HepG2 (cell line): ENCODE measurements around the gene ZNF446. TPM values are rescaled to one million over a fixed set of nuclear protein-coding genes. Genes with fewer than 3 reads are reported as not detected.

Experiments used
- ATAC-seq: fragments of 200-7000 bp; cut with Tn5 transposase; 3 replicates; pipeline ENCODE4 v1.9.1; 2020; ENCODE audit warnings: mild to moderate bottlenecking, moderate library complexity
- BruUV-seq: library from RNA; stranded (reverse); fragments of 400-500 nt; replicated peaks from 2 replicates; lab custom pipeline; 2021; lab: Mats Ljungman, UMichigan
- CTCF ChIA-PET: fragments of 300-600 bp; formaldehyde crosslinking; extraction: SDS; loops from one replicate; lab custom pipeline; 2021; ENCODE audit warnings: low total read pairs, inconsistent platforms, low intra/inter-chr PET ratio; lab: Yijun Ruan, JAX
- POLR2A ChIA-PET: fragments of 350-600 bp; sonication (Branson Sonifier 250); formaldehyde crosslinking; loops from one replicate; lab custom pipeline; 2020; ENCODE audit warnings: antibody characterized with exemption, inconsistent platforms; lab: Yijun Ruan, JAX
- DNase-seq: peaks from one replicate; pipeline ENCODE4 v3.0.0-alpha.2; 2015; ENCODE audit warnings: low spot score
- FAIRE-seq: peaks from 3 replicates; lab custom pipeline; 2011; peaks lifted over from hg19 to GRCh38; lab: Jason Lieb, UNC
- H2AFZ ChIP-seq: one replicate; pipeline ENCODE4 v1.6.1; 2011; ENCODE audit warnings: low read length, inconsistent platforms
- H3K27ac ChIP-seq: fragments of 300-600 bp; 3 replicates; pipeline ENCODE4 v1.8.0; 2011; ENCODE audit warnings: mixed run types, mild to moderate bottlenecking, mixed read lengths, low read length, inconsistent platforms; ENCODE audit not compliant: insufficient read depth; ENCODE audit errors: extremely low read length
- H3K27me3 ChIP-seq, 2 experiments: fragments of 200-600 bp in 1 of 2; 2 replicates in 1 of 2; 3 replicates in 1 of 2; pipeline versions ENCODE4 v1.6.0 to v1.8.0; 2011; ENCODE audit warnings: low read length in 2 of 2, mild to moderate bottlenecking in 2 of 2, moderate library complexity in 2 of 2, inconsistent platforms in 1 of 2; ENCODE audit not compliant: insufficient read depth in 2 of 2, control insufficient read depth in 1 of 2
- H3K36me3 ChIP-seq, 2 experiments: fragments of 200-600 bp in 1 of 2; replicated peaks in 1 of 2; 2 replicates in 1 of 2; 3 replicates in 1 of 2; pipeline versions ENCODE4 v1.5.1 to v1.8.0; 2011; ENCODE audit warnings: low read length in 2 of 2, inconsistent platforms in 1 of 2; ENCODE audit not compliant: insufficient read depth in 2 of 2, control insufficient read depth in 1 of 2
- H3K4me1 ChIP-seq: 2 replicates; pipeline ENCODE4 v1.5.1; 2012; ENCODE audit warnings: low read length, inconsistent platforms; ENCODE audit not compliant: insufficient read depth
- H3K4me2 ChIP-seq: 2 replicates; pipeline ENCODE4 v1.6.0; 2011; ENCODE audit warnings: low read depth, low read length, inconsistent platforms
- H3K4me3 ChIP-seq, 3 experiments: fragments of 200-600 bp in 1 of 3; sonication (generic), shearing (Covaris generic) in 1 of 3; replicated peaks in 1 of 3; 2 replicates each; pipeline ENCODE4 v1.5.1; 2011 to 2016; ENCODE audit warnings: low read length in 3 of 3, inconsistent platforms in 2 of 3, low read depth in 2 of 3, mild to moderate bottlenecking in 2 of 3, control low read depth in 1 of 3, mixed read lengths in 1 of 3; ENCODE audit not compliant: insufficient read depth in 1 of 3
- H3K79me2 ChIP-seq: one replicate; pipeline ENCODE4 v1.6.1; 2011; ENCODE audit warnings: low read length, inconsistent platforms; ENCODE audit not compliant: insufficient read depth
- H3K9ac ChIP-seq: 2 replicates; pipeline ENCODE4 v1.6.0; 2011; ENCODE audit warnings: mild to moderate bottlenecking, low read depth, low read length, inconsistent platforms; ENCODE audit not compliant: insufficient read depth
- H3K9me3 ChIP-seq: 2 replicates; pipeline ENCODE4 v1.5.1; 2012; ENCODE audit warnings: mild to moderate bottlenecking, low read length
- H4K20me1 ChIP-seq: 2 replicates; pipeline ENCODE4 v1.6.0; 2011; ENCODE audit warnings: inconsistent platforms, mild to moderate bottlenecking, low read length, moderate library complexity; ENCODE audit not compliant: insufficient read depth
- AHR ChIP-seq: IDR thresholded peaks from 2 replicates; pipeline ENCODE4 v1.6.1; 2018; ENCODE audit warnings: missing genetic modification reagents, missing compliant biosample characterization
- KAT7 ChIP-seq: IDR thresholded peaks from 2 replicates; pipeline ENCODE4 v1.6.1; 2018; ENCODE audit warnings: borderline replicate concordance, missing compliant biosample characterization
- KLF11 ChIP-seq: IDR thresholded peaks from 2 replicates; pipeline ENCODE4 v1.6.1; 2016; ENCODE audit warnings: missing compliant biosample characterization
- NFRKB ChIP-seq: fragments of 450-650 bp; IDR thresholded peaks from 2 replicates; pipeline ENCODE4 v1.6.1; 2017
- SIN3B ChIP-seq: fragments of 150-350 bp; IDR thresholded peaks from 2 replicates; pipeline ENCODE4 v1.6.1; 2014; ENCODE audit warnings: low read length
- TARDBP ChIP-seq: sonication (generic); formaldehyde crosslinking; IDR thresholded peaks from 2 replicates; pipeline ENCODE4 v1.8.0; 2022; ENCODE audit warnings: mild to moderate bottlenecking, missing genetic modification reagents
- ZBTB3 ChIP-seq: sonication (generic); formaldehyde crosslinking; IDR thresholded peaks from 2 replicates; pipeline ENCODE4 v1.4.0; 2020; ENCODE audit warnings: low read depth, mild to moderate bottlenecking, moderate library complexity, missing genetic modification reagents, borderline replicate concordance
- ZEB1 ChIP-seq: IDR thresholded peaks from 2 replicates; pipeline ENCODE4 v1.6.1; 2012; ENCODE audit warnings: mild to moderate bottlenecking, low read depth, inconsistent platforms; ENCODE audit not compliant: insufficient replicate concordance
- ZNF225 ChIP-seq: sonication (generic); formaldehyde crosslinking; IDR thresholded peaks from 2 replicates; pipeline ENCODE4 v1.4.0; 2020; ENCODE audit warnings: mild to moderate bottlenecking, missing genetic modification reagents
- ZNF274 ChIP-seq: sonication (generic); formaldehyde crosslinking; IDR thresholded peaks from 2 replicates; pipeline ENCODE4 v1.5.1; 2020; ENCODE audit warnings: mild to moderate bottlenecking, missing genetic modification reagents
- ZNF713 ChIP-seq: sonication (generic); formaldehyde crosslinking; IDR thresholded peaks from 2 replicates; pipeline ENCODE4 v1.4.0; 2020; ENCODE audit warnings: mild to moderate bottlenecking, missing genetic modification reagents
- WGBS: methylation state at CpG from one replicate; pipeline ENCODE4 v1.1.6; 2017; ENCODE audit warnings: low lambda C conversion rate; 5-methylcytosine and 5-hydroxymethylcytosine counted together
- in situ Hi-C: cut with HindIII; loops from 2 replicates; pipeline ENCODE4 v1.10.0; 2017; ENCODE audit warnings: low pct_unique_long_range_greater_than_20kb; ENCODE audit not compliant: extremely low pct_ligation_motif_present
- intact Hi-C: fragments of 100-400 bp; cut with micrococcal nuclease; formaldehyde crosslinking; loops from one replicate; pipeline ENCODE4 v1.10.0; 2022; ENCODE audit not compliant: unreplicated experiment
- polyA plus RNA-seq, 8 experiments: library from polyadenylated mRNA; depleted of rRNA in 3 of 8; stranded (reverse) in 7 of 8; unstranded in 1 of 8; fragments of >200 nt; fragmentation: Illumina TruSeq in 4 of 8; extraction: Trizol in 4 of 8; gene quantifications; 2 replicates each; pipeline versions ENCODE4 v1.2.1 to v1.2.3, GENCODE V29; 2011 to 2016; ENCODE audit warnings: low read depth in 4 of 8, missing spikeins in 1 of 8, mixed read lengths in 1 of 8; ENCODE audit not compliant: insufficient read depth in 1 of 8
- total RNA-seq, 5 experiments: library from RNA; depleted of rRNA; stranded (reverse); fragments of >200 nt; fragmentation: Illumina TruSeq; extraction: Trizol; gene quantifications; 2 replicates each; pipeline ENCODE4 v1.2.3, GENCODE V29; 2016; ENCODE audit warnings: low read depth in 1 of 5
- TF ChIP-seq, protein P1 (sequence below): sonication (generic); formaldehyde crosslinking; IDR thresholded peaks from 2 replicates; pipeline ENCODE4 v1.5.0; 2020; ENCODE audit warnings: missing genetic modification reagents
- TF ChIP-seq, protein P2 (sequence below): sonication (generic); formaldehyde crosslinking; IDR thresholded peaks from 2 replicates; pipeline ENCODE4 v1.4.0; 2020; ENCODE audit warnings: mild to moderate bottlenecking, missing genetic modification reagents
- TF ChIP-seq, protein P3 (sequence below): sonication (generic); formaldehyde crosslinking; IDR thresholded peaks from 2 replicates; pipeline ENCODE4 v1.5.0; 2020; ENCODE audit warnings: mild to moderate bottlenecking, missing genetic modification reagents
- TF ChIP-seq, protein P4 (sequence below): sonication (generic); formaldehyde crosslinking; IDR thresholded peaks from 2 replicates; pipeline ENCODE4 v1.4.0; 2020; ENCODE audit warnings: missing genetic modification reagents
- TF ChIP-seq, protein P5 (sequence below): IDR thresholded peaks from 2 replicates; pipeline ENCODE4 v1.6.1; 2016; ENCODE audit warnings: control low read depth

Gene ZNF446
- total and polyA plus RNA-seq, 2 of the 13 experiments (the other 11 are each of a cell fraction or from before 2014, with no cell fraction given) = 3.0 to 3.6 TPM

DNA sequence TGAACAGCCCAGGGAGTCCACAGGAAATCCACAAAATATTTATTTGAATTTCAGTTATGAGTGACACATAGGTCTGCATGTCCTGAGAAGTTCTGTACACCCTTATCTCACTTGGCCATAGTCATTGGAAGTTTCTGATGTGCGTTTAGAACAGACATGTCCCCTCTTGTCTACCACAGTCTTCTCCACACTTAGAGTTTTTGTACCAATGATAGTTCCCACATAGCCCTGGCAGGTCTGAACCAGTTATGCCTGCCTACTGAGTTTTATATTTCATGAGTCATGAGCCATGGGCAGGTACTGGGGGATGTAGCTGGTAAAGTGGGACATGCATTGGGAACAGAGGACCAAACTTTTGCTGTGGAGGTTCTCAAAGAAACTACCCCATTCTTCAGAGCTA lies 47.5 kb upstream of the ZNF446 start:
- Histone ChIP-seq H3K4me3 (no peak overlapping the region), H3K27ac (no peak overlapping the region), H2AFZ (no peak overlapping the region), H3K4me1 (no peaks in the 10 kb centered on the region), H4K20me1 (no peaks in the 10 kb centered on the region), H3K36me3 (no peaks in the 10 kb centered on the region), H3K4me2 (no peak overlapping the region), H3K9ac (no peak overlapping the region), H3K27me3 (no peaks in the 10 kb centered on the region), H3K9me3 (no peaks in the 10 kb centered on the region), H3K79me2 (no peaks in the 10 kb centered on the region)
- CTCF ChIA-PET = no interaction called here
- FAIRE-seq (no peak), ATAC-seq (no peak), DNase-seq (no peak)
- TF ChIP-seq KAT7 (CRISPR knock-in tag) (no peak), ZNF274 (CRISPR knock-in tag) (no peak), ZNF225 (CRISPR knock-in tag) (no peak), TARDBP (no peak), KLF11 (CRISPR knock-in tag) (no peak), NFRKB (no peak), ZEB1 (no peak), ZBTB3 (CRISPR knock-in tag) (no peak), SIN3B (no peak), ZNF713 (CRISPR knock-in tag) (no peak), AHR (CRISPR knock-in tag) (no peak)
- TF ChIP-seq, protein P1, sequence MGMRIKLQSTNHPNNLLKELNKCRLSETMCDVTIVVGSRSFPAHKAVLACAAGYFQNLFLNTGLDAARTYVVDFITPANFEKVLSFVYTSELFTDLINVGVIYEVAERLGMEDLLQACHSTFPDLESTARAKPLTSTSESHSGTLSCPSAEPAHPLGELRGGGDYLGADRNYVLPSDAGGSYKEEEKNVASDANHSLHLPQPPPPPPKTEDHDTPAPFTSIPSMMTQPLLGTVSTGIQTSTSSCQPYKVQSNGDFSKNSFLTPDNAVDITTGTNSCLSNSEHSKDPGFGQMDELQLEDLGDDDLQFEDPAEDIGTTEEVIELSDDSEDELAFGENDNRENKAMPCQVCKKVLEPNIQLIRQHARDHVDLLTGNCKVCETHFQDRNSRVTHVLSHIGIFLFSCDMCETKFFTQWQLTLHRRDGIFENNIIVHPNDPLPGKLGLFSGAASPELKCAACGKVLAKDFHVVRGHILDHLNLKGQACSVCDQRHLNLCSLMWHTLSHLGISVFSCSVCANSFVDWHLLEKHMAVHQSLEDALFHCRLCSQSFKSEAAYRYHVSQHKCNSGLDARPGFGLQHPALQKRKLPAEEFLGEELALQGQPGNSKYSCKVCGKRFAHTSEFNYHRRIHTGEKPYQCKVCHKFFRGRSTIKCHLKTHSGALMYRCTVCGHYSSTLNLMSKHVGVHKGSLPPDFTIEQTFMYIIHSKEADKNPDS = no peak
- TF ChIP-seq, protein P2, sequence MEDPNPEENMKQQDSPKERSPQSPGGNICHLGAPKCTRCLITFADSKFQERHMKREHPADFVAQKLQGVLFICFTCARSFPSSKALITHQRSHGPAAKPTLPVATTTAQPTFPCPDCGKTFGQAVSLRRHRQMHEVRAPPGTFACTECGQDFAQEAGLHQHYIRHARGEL (CRISPR knock-in tag) = no peak
- TF ChIP-seq, protein P3, sequence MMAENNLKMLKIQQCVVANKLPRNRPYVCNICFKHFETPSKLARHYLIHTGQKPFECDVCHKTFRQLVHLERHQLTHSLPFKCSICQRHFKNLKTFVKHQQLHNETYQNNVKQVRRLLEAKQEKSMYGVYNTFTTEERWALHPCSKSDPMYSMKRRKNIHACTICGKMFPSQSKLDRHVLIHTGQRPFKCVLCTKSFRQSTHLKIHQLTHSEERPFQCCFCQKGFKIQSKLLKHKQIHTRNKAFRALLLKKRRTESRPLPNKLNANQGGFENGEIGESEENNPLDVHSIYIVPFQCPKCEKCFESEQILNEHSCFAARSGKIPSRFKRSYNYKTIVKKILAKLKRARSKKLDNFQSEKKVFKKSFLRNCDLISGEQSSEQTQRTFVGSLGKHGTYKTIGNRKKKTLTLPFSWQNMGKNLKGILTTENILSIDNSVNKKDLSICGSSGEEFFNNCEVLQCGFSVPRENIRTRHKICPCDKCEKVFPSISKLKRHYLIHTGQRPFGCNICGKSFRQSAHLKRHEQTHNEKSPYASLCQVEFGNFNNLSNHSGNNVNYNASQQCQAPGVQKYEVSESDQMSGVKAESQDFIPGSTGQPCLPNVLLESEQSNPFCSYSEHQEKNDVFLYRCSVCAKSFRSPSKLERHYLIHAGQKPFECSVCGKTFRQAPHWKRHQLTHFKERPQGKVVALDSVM = no peak
- TF ChIP-seq, protein P4, sequence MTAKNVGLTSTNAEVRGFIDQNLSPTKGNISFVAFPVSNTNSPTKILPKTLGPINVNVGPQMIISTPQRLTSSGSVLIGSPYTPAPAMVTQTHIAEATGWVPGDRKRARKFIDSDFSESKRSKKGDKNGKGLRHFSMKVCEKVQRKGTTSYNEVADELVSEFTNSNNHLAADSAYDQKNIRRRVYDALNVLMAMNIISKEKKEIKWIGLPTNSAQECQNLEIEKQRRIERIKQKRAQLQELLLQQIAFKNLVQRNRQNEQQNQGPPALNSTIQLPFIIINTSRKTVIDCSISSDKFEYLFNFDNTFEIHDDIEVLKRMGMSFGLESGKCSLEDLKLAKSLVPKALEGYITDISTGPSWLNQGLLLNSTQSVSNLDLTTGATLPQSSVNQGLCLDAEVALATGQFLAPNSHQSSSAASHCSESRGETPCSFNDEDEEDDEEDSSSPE (CRISPR knock-in tag) = no peak
- TF ChIP-seq, protein P5, sequence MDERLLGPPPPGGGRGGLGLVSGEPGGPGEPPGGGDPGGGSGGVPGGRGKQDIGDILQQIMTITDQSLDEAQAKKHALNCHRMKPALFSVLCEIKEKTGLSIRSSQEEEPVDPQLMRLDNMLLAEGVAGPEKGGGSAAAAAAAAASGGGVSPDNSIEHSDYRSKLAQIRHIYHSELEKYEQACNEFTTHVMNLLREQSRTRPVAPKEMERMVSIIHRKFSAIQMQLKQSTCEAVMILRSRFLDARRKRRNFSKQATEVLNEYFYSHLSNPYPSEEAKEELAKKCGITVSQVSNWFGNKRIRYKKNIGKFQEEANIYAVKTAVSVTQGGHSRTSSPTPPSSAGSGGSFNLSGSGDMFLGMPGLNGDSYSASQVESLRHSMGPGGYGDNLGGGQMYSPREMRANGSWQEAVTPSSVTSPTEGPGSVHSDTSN (CRISPR knock-in tag) = no peak
- WGBS = 83% methylated on average over 1 of the region's 1 CpG
- intact Hi-C loops (no loop called here), in situ Hi-C loops (no loop called here)
- POLR2A ChIA-PET = no interaction called here
- no TSS peak for BruUV-seq
